H1 (cell line): ENCODE data around the gene PACSIN1.

ENCODE experiments used
- CTCF ChIP-seq, 3 experiments: IDR thresholded peaks; 1 replicate in 2 of 3; 2 replicates in 1 of 3; pipeline versions ENCODE4 v1.5.1 to v1.6.1; 2011; ENCODE audit warnings: low read length in 3 of 3, mild to moderate bottlenecking in 3 of 3, inconsistent platforms in 2 of 3, low read depth in 1 of 3, moderate library complexity in 1 of 3; ENCODE audit not compliant: insufficient read depth in 1 of 3; ENCODE audit errors: control extremely low read depth in 1 of 3
- RAD21 ChIP-seq, 2 experiments: IDR thresholded peaks in 1 of 2; conservative IDR thresholded peaks in 1 of 2; 2 replicates each; pipeline ENCODE4 v1.6.1; 2011; ENCODE audit warnings: low read depth in 2 of 2, low read length in 2 of 2, improper control_type of control experiment in 1 of 2, inconsistent platforms in 1 of 2, mild to moderate bottlenecking in 1 of 2, moderate library complexity in 1 of 2

GRCh38 chr6:34493344-34493743 is 27.5 kb downstream of the PACSIN1 start:
- no peak for TF ChIP-seq RAD21 (IDR thresholded peaks at IDR 0.05 in 1 of 2, conservative IDR thresholded peaks at IDR 0.05 in 1 of 2; ENCODE audit: low read depth in 2 of 2, low read length in 2 of 2)
- no peak for TF ChIP-seq CTCF (IDR thresholded peaks at IDR 0.05; ENCODE audit: control extremely low read depth in 1 of 3, insufficient read depth in 1 of 3, low read depth in 1 of 3, low read length in 3 of 3)
